Measurements from ENCODE around the gene HNRNPLL. TPM values are rescaled to one million over a fixed set of nuclear protein-coding genes. Genes with fewer than 3 reads are reported as not detected.

Gene HNRNPLL
- total RNA-seq, 1 donor from 2014 or later, result 29.6 TPM

GRCh38 chr2:38517284-38517683 lies 85.4 kb downstream of the HNRNPLL start:
- no peak overlapping the region for H3K4me3 ChIP-seq (ENCODE audit: low read depth, low read length)
- no peak for TF ChIP-seq CTCF (conservative IDR thresholded peaks at IDR 0.05; ENCODE audit: low read depth, low read length)
- DNase-seq (ENCODE audit: low read depth), result no peak

GRCh38 chr2:38516526-38516925 lies 86.2 kb downstream of the HNRNPLL start:
- no peak overlapping the region for H3K4me3 ChIP-seq (ENCODE audit: low read depth, low read length)
- no peak for DNase-seq (ENCODE audit: low read depth)
- TF ChIP-seq CTCF (conservative IDR thresholded peaks at IDR 0.05; ENCODE audit: low read depth, low read length), result no peak

- H3K4me3 ChIP-seq (ENCODE audit: low read depth, low read length), result no peak overlapping the region
- TF ChIP-seq CTCF (conservative IDR thresholded peaks at IDR 0.05; ENCODE audit: low read depth, low read length), result no peak
- no peak for DNase-seq (ENCODE audit: low read depth)
Measured at GRCh38 chr2:38516122-38516521, 86.6 kb downstream of the HNRNPLL start.

GRCh38 chr2:38515155-38516074 lies 87.3 kb downstream of the HNRNPLL start:
- no peak for TF ChIP-seq CTCF (conservative IDR thresholded peaks at IDR 0.05; ENCODE audit: low read depth, low read length)
- peak; percentile 59 for DNase-seq (ENCODE audit: low read depth)
- peak overlapping the region; percentile 44 for H3K4me3 ChIP-seq (ENCODE audit: low read depth, low read length)

GRCh38 chr2:38514603-38515154 lies 88.0 kb downstream of the HNRNPLL start:
- H3K4me3 ChIP-seq (ENCODE audit: low read depth, low read length), result no peak overlapping the region
- no peak for TF ChIP-seq CTCF (conservative IDR thresholded peaks at IDR 0.05; ENCODE audit: low read depth, low read length)
- no peak for DNase-seq (ENCODE audit: low read depth)

- no peak overlapping the region for H3K4me3 ChIP-seq (ENCODE audit: low read depth, low read length)
- no peak for DNase-seq (ENCODE audit: low read depth)
- no peak for TF ChIP-seq CTCF (conservative IDR thresholded peaks at IDR 0.05; ENCODE audit: low read depth, low read length)
Measured at GRCh38 chr2:38512211-38512610, 90.5 kb downstream of the HNRNPLL start.

Other genes with a start within 250 kb of the HNRNPLL start
- gene ATL2, start 225.7 kb downstream of the HNRNPLL start, total RNA-seq, result 77.5 and 79.2 TPM in 2 replicates
- gene GALM, start 63.2 kb upstream of the HNRNPLL start, total RNA-seq, result 7.2 and 8.3 TPM in 2 replicates
- gene SRSF7, start 148.4 kb upstream of the HNRNPLL start, total RNA-seq, result 215 and 226 TPM in 2 replicates
- 7.4 and 11.1 TPM in 2 replicates for gene GEMIN6, start 175.3 kb upstream of the HNRNPLL start, total RNA-seq

All from epithelial cell of proximal tubule (primary cell).